IMR-90 (cell line): ENCODE data around the gene KRT86. TPM values are rescaled to one million over a fixed set of nuclear protein-coding genes. Genes with fewer than 3 reads are reported as not detected.

ENCODE experiments used
- ATAC-seq: fragments of 200-7000 bp; cut with Tn5 transposase; 2 replicates; pipeline ENCODE4 v1.9.1; 2020; ENCODE audit warnings: low read depth, mild to moderate bottlenecking, moderate library complexity
- BruUV-seq: library from RNA; stranded (reverse); fragments of 400-500 nt; replicated peaks from 2 replicates; lab custom pipeline; 2021; lab: Mats Ljungman, UMichigan
- CTCF ChIA-PET: fragments of 300-600 bp; formaldehyde crosslinking; extraction: SDS; loops from one replicate; lab custom pipeline; 2021; ENCODE audit warnings: antibody characterized with exemption; lab: Yijun Ruan, JAX
- POLR2A ChIA-PET: fragments of 300-600 bp; sonication (Branson Sonifier 250); formaldehyde crosslinking; loops from one replicate; lab custom pipeline; 2022; ENCODE audit warnings: antibody characterized with exemption; ENCODE audit not compliant: unreplicated experiment; lab: Charles Lee
- DNase-seq: peaks from one replicate; pipeline ENCODE4 v3.0.0; 2013
- H2AFZ ChIP-seq: replicated peaks from 2 replicates; pipeline ENCODE3; 2013; ENCODE audit warnings: low read length, mild to moderate bottlenecking; ENCODE audit not compliant: poor library complexity
- H2AK5ac ChIP-seq: 2 replicates; pipeline ENCODE4 v1.6.1; 2013; ENCODE audit warnings: low read depth, low read length, inconsistent platforms
- H2AK9ac ChIP-seq: replicated peaks from 2 replicates; pipeline ENCODE3; 2013; ENCODE audit warnings: mild to moderate bottlenecking, low read depth, low read length, moderate library complexity; ENCODE audit not compliant: poor library complexity
- H2BK120ac ChIP-seq: 2 replicates; pipeline ENCODE4 v1.6.1; 2013; ENCODE audit warnings: low read depth, low read length, inconsistent platforms
- H2BK15ac ChIP-seq: 3 replicates; pipeline ENCODE4 v1.6.1; 2013; ENCODE audit warnings: low read depth, low read length, inconsistent platforms
- H2BK20ac ChIP-seq: 2 replicates; pipeline ENCODE4 v1.6.1; 2013; ENCODE audit warnings: low read depth, mild to moderate bottlenecking, inconsistent platforms, low read length, moderate library complexity
- H2BK5ac ChIP-seq: 2 replicates; pipeline ENCODE4 v1.6.1; 2013; ENCODE audit warnings: mild to moderate bottlenecking, low read depth, low read length, inconsistent platforms; ENCODE audit not compliant: poor library complexity, severe bottlenecking
- H3K14ac ChIP-seq: replicated peaks from 2 replicates; pipeline ENCODE4 v1.6.1; 2013; ENCODE audit warnings: low read depth, low read length, inconsistent platforms
- H3K18ac ChIP-seq: 2 replicates; pipeline ENCODE4 v1.6.1; 2013; ENCODE audit warnings: low read depth, low read length, control low read depth
- H3K23ac ChIP-seq: 2 replicates; pipeline ENCODE4 v1.6.1; 2013; ENCODE audit warnings: low read depth, low read length, inconsistent platforms
- H3K27ac ChIP-seq: 2 replicates; pipeline ENCODE4 v1.5.1; 2013; ENCODE audit warnings: mild to moderate bottlenecking, control low read depth, low read length; ENCODE audit not compliant: insufficient read depth
- H3K27me3 ChIP-seq: 2 replicates; pipeline ENCODE4 v1.6.1; 2013; ENCODE audit warnings: low read length; ENCODE audit not compliant: control insufficient read depth, insufficient read depth
- H3K36me3 ChIP-seq: 2 replicates; pipeline ENCODE4 v1.6.1; 2013; ENCODE audit warnings: low read length, mixed read lengths; ENCODE audit not compliant: control insufficient read depth, insufficient read depth
- H3K4ac ChIP-seq: 2 replicates; pipeline ENCODE4 v1.6.1; 2013; ENCODE audit warnings: low read depth, low read length, inconsistent platforms
- H3K4me1 ChIP-seq: 2 replicates; pipeline ENCODE4 v1.6.1; 2013; ENCODE audit warnings: low read length, mixed read lengths; ENCODE audit not compliant: control insufficient read depth, insufficient read depth
- H3K4me2 ChIP-seq: 2 replicates; pipeline ENCODE4 v1.6.1; 2013; ENCODE audit warnings: low read depth, mild to moderate bottlenecking, control low read depth, low read length, moderate library complexity
- H3K4me3 ChIP-seq: 2 replicates; pipeline ENCODE4 v1.5.1; 2013; ENCODE audit warnings: low read depth, mild to moderate bottlenecking, control low read depth, low read length, moderate library complexity; ENCODE audit not compliant: insufficient read depth
- H3K56ac ChIP-seq: 2 replicates; pipeline ENCODE4 v1.6.1; 2013; ENCODE audit warnings: low read length, inconsistent platforms; ENCODE audit not compliant: insufficient read depth; ENCODE audit errors: extremely low read depth
- H3K79me1 ChIP-seq, 2 experiments: 2 replicates each; pipeline ENCODE4 v1.6.1; 2013; ENCODE audit warnings: low read length in 2 of 2, inconsistent platforms in 1 of 2, low read depth in 1 of 2
- H3K9ac ChIP-seq: 2 replicates; pipeline ENCODE4 v1.6.1; 2013; ENCODE audit warnings: low read depth, low read length, control low read depth
- H3K9me1 ChIP-seq: 2 replicates; pipeline ENCODE4 v1.6.1; 2013; ENCODE audit warnings: low read length, inconsistent platforms; ENCODE audit not compliant: insufficient read depth
- H3K9me3 ChIP-seq: 2 replicates; pipeline ENCODE4 v1.6.1; 2013; ENCODE audit warnings: low read length; ENCODE audit not compliant: control insufficient read depth, insufficient read depth
- H4K20me1 ChIP-seq: 2 replicates; pipeline ENCODE4 v1.6.1; 2013; ENCODE audit warnings: low read length, inconsistent platforms; ENCODE audit not compliant: insufficient read depth
- H4K5ac ChIP-seq: 2 replicates; pipeline ENCODE4 v1.6.1; 2013; ENCODE audit warnings: mild to moderate bottlenecking, low read depth, low read length, control low read depth
- H4K8ac ChIP-seq, 2 experiments: 2 replicates each; pipeline ENCODE4 v1.6.1; 2013; ENCODE audit warnings: low read depth in 2 of 2, low read length in 2 of 2, control low read depth in 1 of 2, inconsistent platforms in 1 of 2
- H4K91ac ChIP-seq: 2 replicates; pipeline ENCODE4 v1.6.1; 2013; ENCODE audit warnings: low read depth, low read length, inconsistent platforms; ENCODE audit not compliant: insufficient read depth
- BHLHE40 ChIP-seq: fragments of 150-350 bp; IDR thresholded peaks from 2 replicates; pipeline ENCODE4 v1.6.1; 2016; ENCODE audit warnings: mild to moderate bottlenecking, low read depth, low read length
- CEBPB ChIP-seq: IDR thresholded peaks from 2 replicates; pipeline ENCODE4 v1.6.1; 2012; ENCODE audit warnings: low read depth, low read length, improper control_type of control experiment
- CHD1 ChIP-seq: IDR thresholded peaks from 2 replicates; pipeline ENCODE4 v1.6.1; 2012; ENCODE audit warnings: low read depth, low read length, improper control_type of control experiment
- FOS ChIP-seq: fragments of 150-350 bp; IDR thresholded peaks from 2 replicates; pipeline ENCODE4 v1.6.1; 2016; ENCODE audit warnings: low read depth, low read length
- MAFK ChIP-seq: IDR thresholded peaks from 2 replicates; pipeline ENCODE4 v1.6.1; 2012; ENCODE audit warnings: low read depth, low read length, improper control_type of control experiment
- MAZ ChIP-seq: IDR thresholded peaks from 2 replicates; pipeline ENCODE4 v1.6.1; 2012; ENCODE audit warnings: low read depth, mild to moderate bottlenecking, low read length, improper control_type of control experiment, moderate library complexity, borderline replicate concordance
- MXI1 ChIP-seq: IDR thresholded peaks from 2 replicates; pipeline ENCODE4 v1.6.1; 2012; ENCODE audit warnings: low read depth, mild to moderate bottlenecking, low read length, moderate library complexity, borderline replicate concordance
- NFE2L2 ChIP-seq: fragments of 150-350 bp; IDR thresholded peaks from 2 replicates; pipeline ENCODE4 v1.6.1; 2016; ENCODE audit warnings: low read depth, mild to moderate bottlenecking, low read length
- POLR2A ChIP-seq: IDR thresholded peaks from 2 replicates; pipeline ENCODE4 v1.6.1; 2012; ENCODE audit warnings: mild to moderate bottlenecking, low read depth, low read length
- RAD21 ChIP-seq: IDR thresholded peaks from 2 replicates; pipeline ENCODE4 v1.6.1; 2012; ENCODE audit warnings: low read length, improper control_type of control experiment
- RCOR1 ChIP-seq: IDR thresholded peaks from 2 replicates; pipeline ENCODE4 v1.6.1; 2012; ENCODE audit warnings: mild to moderate bottlenecking, low read length, improper control_type of control experiment; ENCODE audit not compliant: insufficient replicate concordance
- RFX5 ChIP-seq: IDR thresholded peaks from 2 replicates; pipeline ENCODE4 v1.8.0; 2012; ENCODE audit warnings: low read depth, mild to moderate bottlenecking, low read length, moderate library complexity
- SMC3 ChIP-seq: fragments of 150-350 bp; IDR thresholded peaks from 2 replicates; pipeline ENCODE4 v1.6.1; 2016; ENCODE audit warnings: low read depth, mild to moderate bottlenecking, antibody characterized with exemption, low read length, moderate library complexity
- USF2 ChIP-seq: fragments of 150-350 bp; IDR thresholded peaks from 2 replicates; pipeline ENCODE4 v1.6.1; 2017; ENCODE audit warnings: mild to moderate bottlenecking, antibody characterized with exemption, low read length, low read depth
- WGBS, 2 experiments: methylation state at CpG; one replicate each; pipeline versions ENCODE4 v1.1.5 to v1.1.7; 2013; ENCODE audit warnings: missing lambda C conversion rate in 2 of 2; ENCODE audit not compliant: insufficient read length in 1 of 2; ENCODE audit errors: extremely low coverage in 2 of 2; 5-methylcytosine and 5-hydroxymethylcytosine counted together
- dilution Hi-C: fragments of 300-500 bp; cut with HindIII; formaldehyde crosslinking; loops from one replicate; pipeline ENCODE4 v1.14.3; 2018; ENCODE audit warnings: low sequenced_read_pairs; ENCODE audit not compliant: unreplicated experiment
- in situ Hi-C: fragments of 300-500 bp; cut with MboI; formaldehyde crosslinking; loops from 3 replicates; pipeline ENCODE4 v1.14.3; 2019; ENCODE audit warnings: low sequenced_read_pairs, inconsistent platforms, mixed read lengths
- intact Hi-C: fragments of 100-400 bp; cut with micrococcal nuclease; formaldehyde crosslinking; loops from 2 replicates; pipeline ENCODE4 v1.10.0; 2022
- polyA plus RNA-seq, 3 experiments: library from polyadenylated mRNA; depleted of rRNA; stranded (reverse); fragments of >200 nt; gene quantifications; 2 replicates each; pipeline ENCODE4 v1.2.3, GENCODE V29; 2012; ENCODE audit warnings: low replicate concordance in 1 of 3
- total RNA-seq: library from RNA; depleted of rRNA; stranded (reverse); fragments of >200 nt; gene quantifications from 2 replicates; pipeline ENCODE4 v1.2.3, GENCODE V29; 2012
- TF ChIP-seq, protein P1 (sequence below): fragments of 150-350 bp; IDR thresholded peaks from 2 replicates; pipeline ENCODE4 v1.6.1; 2016; ENCODE audit warnings: low read depth, mild to moderate bottlenecking, low read length, moderate library complexity, borderline replicate concordance
- TF ChIP-seq, protein P2 (sequence below): conservative IDR thresholded peaks from 2 replicates; pipeline ENCODE4 v1.5.1; 2012; ENCODE audit warnings: mild to moderate bottlenecking, low read depth, low read length, improper control_type of control experiment

Gene KRT86
- total and polyA plus RNA-seq, 2 of the 4 experiments (the other 2 are of a cell fraction) = not detected

- TF ChIP-seq MAFK = no peak
- no peak for TF ChIP-seq CHD1
- TF ChIP-seq POLR2A = no peak
- TF ChIP-seq NFE2L2 = no peak
- TF ChIP-seq MAZ = no peak
- TF ChIP-seq SMC3 = no peak
- TF ChIP-seq BHLHE40 = no peak
- no peak for TF ChIP-seq RCOR1
- TF ChIP-seq RAD21 = no peak
- TF ChIP-seq USF2 = no peak
- no peak for TF ChIP-seq CEBPB
- TF ChIP-seq FOS = no peak
- no peak for TF ChIP-seq RFX5
- TF ChIP-seq MXI1 = no peak
- TF ChIP-seq, protein P1, sequence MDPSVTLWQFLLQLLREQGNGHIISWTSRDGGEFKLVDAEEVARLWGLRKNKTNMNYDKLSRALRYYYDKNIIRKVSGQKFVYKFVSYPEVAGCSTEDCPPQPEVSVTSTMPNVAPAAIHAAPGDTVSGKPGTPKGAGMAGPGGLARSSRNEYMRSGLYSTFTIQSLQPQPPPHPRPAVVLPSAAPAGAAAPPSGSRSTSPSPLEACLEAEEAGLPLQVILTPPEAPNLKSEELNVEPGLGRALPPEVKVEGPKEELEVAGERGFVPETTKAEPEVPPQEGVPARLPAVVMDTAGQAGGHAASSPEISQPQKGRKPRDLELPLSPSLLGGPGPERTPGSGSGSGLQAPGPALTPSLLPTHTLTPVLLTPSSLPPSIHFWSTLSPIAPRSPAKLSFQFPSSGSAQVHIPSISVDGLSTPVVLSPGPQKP = no peak
- TF ChIP-seq, protein P2, sequence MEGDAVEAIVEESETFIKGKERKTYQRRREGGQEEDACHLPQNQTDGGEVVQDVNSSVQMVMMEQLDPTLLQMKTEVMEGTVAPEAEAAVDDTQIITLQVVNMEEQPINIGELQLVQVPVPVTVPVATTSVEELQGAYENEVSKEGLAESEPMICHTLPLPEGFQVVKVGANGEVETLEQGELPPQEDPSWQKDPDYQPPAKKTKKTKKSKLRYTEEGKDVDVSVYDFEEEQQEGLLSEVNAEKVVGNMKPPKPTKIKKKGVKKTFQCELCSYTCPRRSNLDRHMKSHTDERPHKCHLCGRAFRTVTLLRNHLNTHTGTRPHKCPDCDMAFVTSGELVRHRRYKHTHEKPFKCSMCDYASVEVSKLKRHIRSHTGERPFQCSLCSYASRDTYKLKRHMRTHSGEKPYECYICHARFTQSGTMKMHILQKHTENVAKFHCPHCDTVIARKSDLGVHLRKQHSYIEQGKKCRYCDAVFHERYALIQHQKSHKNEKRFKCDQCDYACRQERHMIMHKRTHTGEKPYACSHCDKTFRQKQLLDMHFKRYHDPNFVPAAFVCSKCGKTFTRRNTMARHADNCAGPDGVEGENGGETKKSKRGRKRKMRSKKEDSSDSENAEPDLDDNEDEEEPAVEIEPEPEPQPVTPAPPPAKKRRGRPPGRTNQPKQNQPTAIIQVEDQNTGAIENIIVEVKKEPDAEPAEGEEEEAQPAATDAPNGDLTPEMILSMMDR = no peak
These were observed 37.6 kb downstream of the KRT86 start for GRCh38 chr12:52312086-52312485.

More at GRCh38 chr12:52312086-52312485, 37.6 kb downstream of the KRT86 start:
- Histone ChIP-seq H4K8ac (no peak overlapping the region), H3K4me3 (no peak overlapping the region), H3K27ac (no peak overlapping the region), H3K14ac (no peak overlapping the region), H4K91ac (no peak overlapping the region), H4K5ac (no peak overlapping the region), H4K20me1 (no peaks in the 10 kb centered on the region), H3K4me1 (peaks cover 2% of the 10 kb centered on the region; the same call in 1 of the 2 replicates), H3K4ac (no peak overlapping the region), H2BK20ac (no peak overlapping the region), H3K36me3 (no peaks in the 10 kb centered on the region), H3K9me3 (no peaks in the 10 kb centered on the region), H2AK9ac (no peak overlapping the region), H2BK120ac (no peak overlapping the region), H3K18ac (no peak overlapping the region), H2BK15ac (no peak overlapping the region), H3K9me1 (no peaks in the 10 kb centered on the region; the same call in 1 of the 2 replicates), H2AK5ac (no peak overlapping the region), H3K9ac (no peak overlapping the region), H2BK5ac (no peak overlapping the region), H3K4me2 (no peak overlapping the region), H3K23ac (no peak overlapping the region), H3K27me3 (peaks cover 65% of the 10 kb centered on the region), H3K56ac (no peak overlapping the region), H3K79me1 (no peaks in the 10 kb centered on the region), H2AFZ (no peak overlapping the region)
- DNase-seq (no peak), ATAC-seq (no peak)
- no CpG with 5 or more reads among the region's 4 CpGs for WGBS, 2 experiments
- in situ Hi-C loops = no loop called here
- BruUV-seq = no TSS peak
- intact Hi-C loops = no loop called here
- POLR2A ChIA-PET = no interaction called here
- CTCF ChIA-PET = interaction anchor here (1.1 kb wide), 1 partner anchor 16 kb away, joined by 3 read pairs; no protein-coding TSS in a partner anchor
- dilution Hi-C loops = no loop called here
